Measurements from ENCODE around the gene SULT1E1.

SULT1E1 gene

GRCh38 chr4:69830192-69830559, 29.8 kb downstream of the SULT1E1 start (continued):
- no peak for TF ChIP-seq PBX3 (CRISPR knock-in tag; IDR thresholded peaks at IDR 0.05)
- no peak for TF ChIP-seq ZNF513 (tag by site-specific recombination; IDR thresholded peaks at IDR 0.05)
- TF ChIP-seq ZFP37 (tag by site-specific recombination; IDR thresholded peaks at IDR 0.05) = no peak

GRCh38 chr4:69829678-69830077, 30.3 kb downstream of the SULT1E1 start:
- POLR2A ChIA-PET = no interaction called here
- no peaks in the 10 kb centered on the region for H3K9me3 ChIP-seq (ENCODE audit: control insufficient read depth, insufficient read depth, low read depth, low read length)
- TF ChIP-seq ZNF10 (tag by site-specific recombination; IDR thresholded peaks at IDR 0.05) (no peak), OVOL3 (tag by site-specific recombination; IDR thresholded peaks at IDR 0.05) (no peak), ZNF202 (tag by site-specific recombination; IDR thresholded peaks at IDR 0.05; ENCODE audit: borderline replicate concordance) (no peak), ZNF211 (tag by site-specific recombination; IDR thresholded peaks at IDR 0.05; ENCODE audit: low read depth) (no peak), GFI1B (tag by site-specific recombination; IDR thresholded peaks at IDR 0.05) (no peak), TRIM28 (IDR thresholded peaks at IDR 0.05; ENCODE audit: borderline replicate concordance, low read length) (no peak), ZNF416 (tag by site-specific recombination; IDR thresholded peaks at IDR 0.05) (no peak), ZNF623 (tag by site-specific recombination; IDR thresholded peaks at IDR 0.05) (no peak), ZNF707 (tag by site-specific recombination; IDR thresholded peaks at IDR 0.05) (no peak), ZNF580 (tag by site-specific recombination; IDR thresholded peaks at IDR 0.05) (no peak), ZBTB49 (tag by site-specific recombination; IDR thresholded peaks at IDR 0.05; ENCODE audit: low read depth) (no peak), ZNF26 (tag by site-specific recombination; IDR thresholded peaks at IDR 0.05) (no peak)
- no peaks in the 10 kb centered on the region for H3K36me3 ChIP-seq (ENCODE audit: control insufficient read depth in 2 of 2, insufficient read depth in 1 of 2, low read length in 2 of 2)
- CTCF ChIA-PET = interaction anchor here (0.6 kb wide), 1 partner anchor 1537 kb away, joined by 3 read pairs; no protein-coding TSS in a partner anchor
- no peak overlapping the region for H3K27ac ChIP-seq (ENCODE audit: extremely low read depth, low read depth, low read length)
- H3K4me1 ChIP-seq (ENCODE audit: control insufficient read depth, insufficient read depth, low read length) = no peaks in the 10 kb centered on the region; the same call in 1 of the 2 replicates
- no peak overlapping the region for H3K4me3 ChIP-seq (ENCODE audit: low read depth, low read length)

- Histone ChIP-seq H3K4me1 (ENCODE audit: control insufficient read depth, insufficient read depth, low read length) (no peaks in the 10 kb centered on the region; the same call in 1 of the 2 replicates), H3K36me3 (ENCODE audit: control insufficient read depth in 2 of 2, insufficient read depth in 1 of 2, low read length in 2 of 2) (no peaks in the 10 kb centered on the region), H3K27ac (ENCODE audit: extremely low read depth, low read depth, low read length) (no peak overlapping the region), H3K4me3 (ENCODE audit: low read depth, low read length) (no peak overlapping the region), H3K9me3 (ENCODE audit: control insufficient read depth, insufficient read depth, low read depth, low read length) (no peaks in the 10 kb centered on the region)
- POLR2A ChIA-PET = no interaction called here
- CTCF ChIA-PET = interaction anchor here (0.6 to 0.8 kb wide), 2 partner anchors 52 to 407 kb away, joined by 3 read pairs; no protein-coding TSS in a partner anchor
- no peak for TF ChIP-seq ZNF571 (tag by site-specific recombination; IDR thresholded peaks at IDR 0.05)
- no peak for TF ChIP-seq ZNF221 (tag by site-specific recombination; IDR thresholded peaks at IDR 0.05; ENCODE audit: borderline replicate concordance)
- no peak for TF ChIP-seq SCRT1 (tag by site-specific recombination; IDR thresholded peaks at IDR 0.05; ENCODE audit: borderline replicate concordance)
- no peak for TF ChIP-seq ZNF148 (tag by site-specific recombination; IDR thresholded peaks at IDR 0.05; ENCODE audit: borderline replicate concordance)
- no peak for TF ChIP-seq ZSCAN5A (tag by site-specific recombination; IDR thresholded peaks at IDR 0.05)
Measured at GRCh38 chr4:69828828-69829227, 31.1 kb downstream of the SULT1E1 start.

Data from HEK293 (cell line).